ENCODE results near the gene OVCH1. TPM values are rescaled to one million over a fixed set of nuclear protein-coding genes. Genes with fewer than 3 reads are reported as not detected.

The OVCH1 gene
- total RNA-seq, 1 experiment from 2014 or later: 0.04 TPM

DNA sequence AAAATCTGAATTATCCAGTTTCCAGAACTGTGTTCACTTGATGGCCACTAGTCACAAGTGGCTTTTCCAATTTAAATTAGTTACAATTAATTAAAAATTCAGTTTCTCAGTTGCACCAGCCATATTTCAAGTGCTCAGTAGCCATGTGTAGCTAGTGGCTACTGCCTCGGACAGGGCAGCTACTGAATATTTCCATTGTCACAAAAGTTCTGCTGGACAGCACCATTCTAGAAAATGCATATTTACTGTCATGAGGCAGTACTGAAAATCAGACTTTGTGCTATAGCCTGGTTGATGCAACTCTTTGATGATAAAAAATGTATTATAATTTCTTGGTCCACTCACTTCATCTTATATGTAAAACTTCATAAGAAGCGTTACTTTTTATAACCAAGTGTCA lies 11.5 kb upstream of the OVCH1 start (continued):
- TF ChIP-seq GRHL2 (CRISPR knock-in tag; IDR thresholded peaks at IDR 0.05; ENCODE audit: insufficient replicate concordance, severe bottlenecking): no peak
- TF ChIP-seq TCF7 (CRISPR knock-in tag; IDR thresholded peaks at IDR 0.05; ENCODE audit: low read depth): no peak
- no peak for TF ChIP-seq ZBTB21 (CRISPR knock-in tag; IDR thresholded peaks at IDR 0.05; ENCODE audit: borderline replicate concordance)
- TF ChIP-seq, protein P1, sequence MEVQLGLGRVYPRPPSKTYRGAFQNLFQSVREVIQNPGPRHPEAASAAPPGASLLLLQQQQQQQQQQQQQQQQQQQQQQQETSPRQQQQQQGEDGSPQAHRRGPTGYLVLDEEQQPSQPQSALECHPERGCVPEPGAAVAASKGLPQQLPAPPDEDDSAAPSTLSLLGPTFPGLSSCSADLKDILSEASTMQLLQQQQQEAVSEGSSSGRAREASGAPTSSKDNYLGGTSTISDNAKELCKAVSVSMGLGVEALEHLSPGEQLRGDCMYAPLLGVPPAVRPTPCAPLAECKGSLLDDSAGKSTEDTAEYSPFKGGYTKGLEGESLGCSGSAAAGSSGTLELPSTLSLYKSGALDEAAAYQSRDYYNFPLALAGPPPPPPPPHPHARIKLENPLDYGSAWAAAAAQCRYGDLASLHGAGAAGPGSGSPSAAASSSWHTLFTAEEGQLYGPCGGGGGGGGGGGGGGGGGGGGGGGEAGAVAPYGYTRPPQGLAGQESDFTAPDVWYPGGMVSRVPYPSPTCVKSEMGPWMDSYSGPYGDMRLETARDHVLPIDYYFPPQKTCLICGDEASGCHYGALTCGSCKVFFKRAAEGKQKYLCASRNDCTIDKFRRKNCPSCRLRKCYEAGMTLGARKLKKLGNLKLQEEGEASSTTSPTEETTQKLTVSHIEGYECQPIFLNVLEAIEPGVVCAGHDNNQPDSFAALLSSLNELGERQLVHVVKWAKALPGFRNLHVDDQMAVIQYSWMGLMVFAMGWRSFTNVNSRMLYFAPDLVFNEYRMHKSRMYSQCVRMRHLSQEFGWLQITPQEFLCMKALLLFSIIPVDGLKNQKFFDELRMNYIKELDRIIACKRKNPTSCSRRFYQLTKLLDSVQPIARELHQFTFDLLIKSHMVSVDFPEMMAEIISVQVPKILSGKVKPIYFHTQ (CRISPR knock-in tag; IDR thresholded peaks at IDR 0.05): no peak
- TF ChIP-seq, protein P2, sequence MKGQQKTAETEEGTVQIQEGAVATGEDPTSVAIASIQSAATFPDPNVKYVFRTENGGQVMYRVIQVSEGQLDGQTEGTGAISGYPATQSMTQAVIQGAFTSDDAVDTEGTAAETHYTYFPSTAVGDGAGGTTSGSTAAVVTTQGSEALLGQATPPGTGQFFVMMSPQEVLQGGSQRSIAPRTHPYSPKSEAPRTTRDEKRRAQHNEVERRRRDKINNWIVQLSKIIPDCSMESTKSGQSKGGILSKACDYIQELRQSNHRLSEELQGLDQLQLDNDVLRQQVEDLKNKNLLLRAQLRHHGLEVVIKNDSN (CRISPR knock-in tag; IDR thresholded peaks at IDR 0.05): no peak

DNA sequence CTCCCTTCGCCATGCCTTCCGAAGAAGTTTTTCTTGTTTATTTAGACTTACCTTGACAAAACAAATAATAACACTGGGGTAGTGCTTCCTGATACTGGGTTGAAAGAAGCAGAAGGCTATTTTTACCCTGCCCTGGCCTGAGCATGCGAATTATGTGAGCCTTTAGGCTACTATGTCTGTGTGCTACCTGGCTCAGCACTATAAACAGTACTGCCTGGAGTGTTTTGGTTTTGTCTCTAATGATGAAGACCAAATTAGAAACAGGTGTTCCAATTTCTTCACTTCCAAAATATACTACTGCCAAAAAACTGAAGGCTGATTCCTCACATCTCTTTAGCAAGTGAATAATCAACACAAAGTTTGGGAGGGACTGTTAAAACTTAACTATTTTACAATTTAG lies 7.6 kb upstream of the OVCH1 start:
- POLR2A ChIA-PET: no interaction called here
- CTCF ChIA-PET: no interaction called here
- no peak overlapping the region for H3K4me3 Mint-ChIP-seq
- peaks cover 4% of the 10 kb centered on the region for H3K4me1 Mint-ChIP-seq
- no peaks in the 10 kb centered on the region for H3K27me3 Mint-ChIP-seq (ENCODE audit: low read depth)
- DNase-seq (ENCODE audit: low spot score) (no peak), ATAC-seq (no peak)
- no peaks in the 10 kb centered on the region for H3K9me3 Mint-ChIP-seq
- H3K36me3 Mint-ChIP-seq: no peaks in the 10 kb centered on the region
- H3K27ac Mint-ChIP-seq: no peak overlapping the region
- TF ChIP-seq EMX1 (CRISPR knock-in tag; IDR thresholded peaks at IDR 0.05) (no peak), ZNF671 (CRISPR knock-in tag; IDR thresholded peaks at IDR 0.05) (no peak)

DNA sequence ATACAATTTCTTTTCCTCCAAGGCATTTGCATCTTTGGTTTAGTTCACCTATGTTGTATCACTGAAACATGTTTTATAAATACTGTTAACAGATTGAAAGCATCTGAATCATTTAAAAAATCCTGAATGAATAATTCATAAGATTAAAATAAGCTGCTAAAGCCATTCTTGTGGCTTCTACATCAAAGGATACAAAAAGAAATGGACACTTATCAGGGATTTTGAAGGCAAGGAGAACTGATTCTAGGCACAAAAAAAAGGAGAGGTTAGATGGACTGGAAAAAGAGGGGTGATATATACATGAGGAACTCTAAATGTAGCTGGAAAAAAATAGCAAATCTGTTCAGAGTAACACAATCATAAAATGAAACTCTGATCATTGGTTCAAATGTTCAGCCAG lies 5.8 kb upstream of the OVCH1 start:
- Mint-ChIP-seq H3K4me3 (no peak overlapping the region), H3K27me3 (ENCODE audit: low read depth) (no peaks in the 10 kb centered on the region), H3K9me3 (no peaks in the 10 kb centered on the region), H3K36me3 (no peaks in the 10 kb centered on the region), H3K4me1 (peaks cover 4% of the 10 kb centered on the region), H3K27ac (no peak overlapping the region)
- ChIA-PET CTCF (no interaction called here), POLR2A (no interaction called here)
- DNase-seq (ENCODE audit: low spot score): no peak
- TF ChIP-seq ZNF396 (CRISPR knock-in tag; IDR thresholded peaks at IDR 0.05; ENCODE audit: borderline replicate concordance): no peak
- no peak for ATAC-seq

DNA sequence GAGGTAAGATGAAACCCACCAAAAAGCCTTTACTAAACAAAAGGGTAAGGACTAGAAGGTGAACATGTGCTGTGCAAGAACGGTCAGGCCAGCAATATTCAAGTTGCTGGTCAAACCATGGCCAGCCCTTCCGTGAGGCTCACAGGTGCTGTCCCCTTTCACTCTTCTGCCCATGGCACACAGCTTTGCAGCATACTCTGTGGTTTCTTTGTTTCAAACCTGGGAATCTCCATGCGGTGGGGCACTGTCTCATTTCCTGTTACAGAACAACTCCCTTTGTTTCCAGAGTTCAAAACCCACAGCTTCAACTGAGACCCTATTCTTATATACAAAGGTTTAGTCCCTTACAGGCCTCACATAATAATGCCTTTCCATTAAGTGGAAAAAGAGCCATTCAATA lies 1.7 kb upstream of the OVCH1 start:
- no peak overlapping the region for H3K27ac Mint-ChIP-seq
- ChIA-PET POLR2A (no interaction called here), CTCF (no interaction called here)
- no peak for DNase-seq (ENCODE audit: low spot score)
- H3K27me3 Mint-ChIP-seq (ENCODE audit: low read depth): no peaks in the 10 kb centered on the region
- TF ChIP-seq RORB (CRISPR knock-in tag; IDR thresholded peaks at IDR 0.05): no peak
- no peak for TF ChIP-seq NR2C2 (CRISPR knock-in tag; IDR thresholded peaks at IDR 0.05)
- TF ChIP-seq, protein P3, sequence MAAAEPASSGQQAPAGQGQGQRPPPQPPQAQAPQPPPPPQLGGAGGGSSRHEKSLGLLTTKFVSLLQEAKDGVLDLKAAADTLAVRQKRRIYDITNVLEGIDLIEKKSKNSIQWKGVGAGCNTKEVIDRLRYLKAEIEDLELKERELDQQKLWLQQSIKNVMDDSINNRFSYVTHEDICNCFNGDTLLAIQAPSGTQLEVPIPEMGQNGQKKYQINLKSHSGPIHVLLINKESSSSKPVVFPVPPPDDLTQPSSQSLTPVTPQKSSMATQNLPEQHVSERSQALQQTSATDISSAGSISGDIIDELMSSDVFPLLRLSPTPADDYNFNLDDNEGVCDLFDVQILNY (CRISPR knock-in tag; IDR thresholded peaks at IDR 0.05): no peak
- no peak for TF ChIP-seq GTF2I (CRISPR knock-in tag; conservative IDR thresholded peaks at IDR 0.05)
- TF ChIP-seq, protein P4, sequence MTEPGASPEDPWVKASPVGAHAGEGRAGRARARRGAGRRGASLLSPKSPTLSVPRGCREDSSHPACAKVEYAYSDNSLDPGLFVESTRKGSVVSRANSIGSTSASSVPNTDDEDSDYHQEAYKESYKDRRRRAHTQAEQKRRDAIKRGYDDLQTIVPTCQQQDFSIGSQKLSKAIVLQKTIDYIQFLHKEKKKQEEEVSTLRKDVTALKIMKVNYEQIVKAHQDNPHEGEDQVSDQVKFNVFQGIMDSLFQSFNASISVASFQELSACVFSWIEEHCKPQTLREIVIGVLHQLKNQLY (CRISPR knock-in tag; IDR thresholded peaks at IDR 0.05): no peak
- no peaks in the 10 kb centered on the region for H3K9me3 Mint-ChIP-seq
- no peak overlapping the region for H3K4me3 Mint-ChIP-seq
- no peaks in the 10 kb centered on the region for H3K4me1 Mint-ChIP-seq
- no peaks in the 10 kb centered on the region for H3K36me3 Mint-ChIP-seq
- no peak for ATAC-seq

DNA sequence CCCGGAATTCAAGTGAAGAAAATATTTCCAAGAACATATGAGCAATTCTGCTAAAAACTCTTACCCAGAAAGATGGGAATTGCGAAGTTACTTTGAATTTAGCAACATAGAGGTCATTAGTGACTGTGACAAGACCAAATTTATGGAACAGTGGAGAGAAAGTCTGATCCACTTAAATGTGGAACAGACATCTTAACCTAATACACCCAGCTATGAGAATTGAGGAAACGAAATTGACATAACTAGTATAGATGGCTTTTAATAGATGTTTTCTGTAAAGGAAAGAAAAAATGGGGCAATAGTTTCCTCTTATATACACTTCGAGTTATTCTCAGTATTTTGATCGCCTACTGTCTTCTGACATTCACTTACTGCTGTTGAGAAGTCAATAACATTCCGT lies 4.6 kb downstream of the OVCH1 start:
- Mint-ChIP-seq H3K36me3 (no peaks in the 10 kb centered on the region), H3K9me3 (no peaks in the 10 kb centered on the region), H3K4me3 (no peak overlapping the region), H3K27me3 (ENCODE audit: low read depth) (no peaks in the 10 kb centered on the region), H3K4me1 (no peaks in the 10 kb centered on the region), H3K27ac (no peak overlapping the region)
- DNase-seq (ENCODE audit: low spot score) (no peak), ATAC-seq (no peak)
- CTCF ChIA-PET: no interaction called here
- POLR2A ChIA-PET: no interaction called here
- TF ChIP-seq, protein P5, sequence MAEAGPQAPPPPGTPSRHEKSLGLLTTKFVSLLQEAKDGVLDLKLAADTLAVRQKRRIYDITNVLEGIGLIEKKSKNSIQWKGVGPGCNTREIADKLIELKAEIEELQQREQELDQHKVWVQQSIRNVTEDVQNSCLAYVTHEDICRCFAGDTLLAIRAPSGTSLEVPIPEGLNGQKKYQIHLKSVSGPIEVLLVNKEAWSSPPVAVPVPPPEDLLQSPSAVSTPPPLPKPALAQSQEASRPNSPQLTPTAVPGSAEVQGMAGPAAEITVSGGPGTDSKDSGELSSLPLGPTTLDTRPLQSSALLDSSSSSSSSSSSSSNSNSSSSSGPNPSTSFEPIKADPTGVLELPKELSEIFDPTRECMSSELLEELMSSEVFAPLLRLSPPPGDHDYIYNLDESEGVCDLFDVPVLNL (CRISPR knock-in tag; IDR thresholded peaks at IDR 0.05; ENCODE audit: borderline replicate concordance, low read depth): no peak
- TF ChIP-seq, protein P6, sequence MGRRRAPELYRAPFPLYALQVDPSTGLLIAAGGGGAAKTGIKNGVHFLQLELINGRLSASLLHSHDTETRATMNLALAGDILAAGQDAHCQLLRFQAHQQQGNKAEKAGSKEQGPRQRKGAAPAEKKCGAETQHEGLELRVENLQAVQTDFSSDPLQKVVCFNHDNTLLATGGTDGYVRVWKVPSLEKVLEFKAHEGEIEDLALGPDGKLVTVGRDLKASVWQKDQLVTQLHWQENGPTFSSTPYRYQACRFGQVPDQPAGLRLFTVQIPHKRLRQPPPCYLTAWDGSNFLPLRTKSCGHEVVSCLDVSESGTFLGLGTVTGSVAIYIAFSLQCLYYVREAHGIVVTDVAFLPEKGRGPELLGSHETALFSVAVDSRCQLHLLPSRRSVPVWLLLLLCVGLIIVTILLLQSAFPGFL (CRISPR knock-in tag; IDR thresholded peaks at IDR 0.05; ENCODE audit: borderline replicate concordance): no peak
- TF ChIP-seq, protein P7, sequence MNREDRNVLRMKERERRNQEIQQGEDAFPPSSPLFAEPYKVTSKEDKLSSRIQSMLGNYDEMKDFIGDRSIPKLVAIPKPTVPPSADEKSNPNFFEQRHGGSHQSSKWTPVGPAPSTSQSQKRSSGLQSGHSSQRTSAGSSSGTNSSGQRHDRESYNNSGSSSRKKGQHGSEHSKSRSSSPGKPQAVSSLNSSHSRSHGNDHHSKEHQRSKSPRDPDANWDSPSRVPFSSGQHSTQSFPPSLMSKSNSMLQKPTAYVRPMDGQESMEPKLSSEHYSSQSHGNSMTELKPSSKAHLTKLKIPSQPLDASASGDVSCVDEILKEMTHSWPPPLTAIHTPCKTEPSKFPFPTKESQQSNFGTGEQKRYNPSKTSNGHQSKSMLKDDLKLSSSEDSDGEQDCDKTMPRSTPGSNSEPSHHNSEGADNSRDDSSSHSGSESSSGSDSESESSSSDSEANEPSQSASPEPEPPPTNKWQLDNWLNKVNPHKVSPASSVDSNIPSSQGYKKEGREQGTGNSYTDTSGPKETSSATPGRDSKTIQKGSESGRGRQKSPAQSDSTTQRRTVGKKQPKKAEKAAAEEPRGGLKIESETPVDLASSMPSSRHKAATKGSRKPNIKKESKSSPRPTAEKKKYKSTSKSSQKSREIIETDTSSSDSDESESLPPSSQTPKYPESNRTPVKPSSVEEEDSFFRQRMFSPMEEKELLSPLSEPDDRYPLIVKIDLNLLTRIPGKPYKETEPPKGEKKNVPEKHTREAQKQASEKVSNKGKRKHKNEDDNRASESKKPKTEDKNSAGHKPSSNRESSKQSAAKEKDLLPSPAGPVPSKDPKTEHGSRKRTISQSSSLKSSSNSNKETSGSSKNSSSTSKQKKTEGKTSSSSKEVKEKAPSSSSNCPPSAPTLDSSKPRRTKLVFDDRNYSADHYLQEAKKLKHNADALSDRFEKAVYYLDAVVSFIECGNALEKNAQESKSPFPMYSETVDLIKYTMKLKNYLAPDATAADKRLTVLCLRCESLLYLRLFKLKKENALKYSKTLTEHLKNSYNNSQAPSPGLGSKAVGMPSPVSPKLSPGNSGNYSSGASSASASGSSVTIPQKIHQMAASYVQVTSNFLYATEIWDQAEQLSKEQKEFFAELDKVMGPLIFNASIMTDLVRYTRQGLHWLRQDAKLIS (CRISPR knock-in tag; IDR thresholded peaks at IDR 0.05; ENCODE audit: borderline replicate concordance): no peak
- no peak for TF ChIP-seq SOX15 (CRISPR knock-in tag; IDR thresholded peaks at IDR 0.05)
